Pancreas (tissue), 10 donors: Measurements from ENCODE around the gene FFAR3. TPM values are rescaled to one million over a fixed set of nuclear protein-coding genes. Genes with fewer than 3 reads are reported as not detected.
A peak's percentile ranks its signal among the peaks of the same experiment; 100 is the strongest.

Experiments
- ATAC-seq, 4 donors: fragments of 200-7000 bp; cut with Tn5 transposase; one replicate each; pipeline versions ENCODE4 v1.8.0 to v1.9.1; 2020; ENCODE audit warnings: mild to moderate bottlenecking in 4 of 4, moderate library complexity in 4 of 4
- DNase-seq, 6 donors: peaks; one replicate each; pipeline ENCODE4 v3.0.0-alpha.2; 2020
- FAIRE-seq: peaks from 2 replicates; lab custom pipeline; 2012; peaks lifted over from hg19 to GRCh38; lab: Jason Lieb, UNC
- H3K27ac ChIP-seq, 4 donors: fragments of 200-600 bp; sonication (generic); 1 replicate in 3 of 4; 2 replicates in 1 of 4; pipeline versions ENCODE4 v1.5.0 to v1.8.0; 2020
- H3K27me3 ChIP-seq, 4 donors: fragments of 200-600 bp; one replicate each; pipeline ENCODE4 v1.8.0; 2021
- H3K36me3 ChIP-seq, 3 donors: fragments of 200-600 bp; sonication (generic) in 1 of 3; one replicate each; pipeline versions ENCODE4 v1.5.0 to v1.8.0; 2020 to 2021
- H3K4me1 ChIP-seq, 3 donors: fragments of 200-600 bp; one replicate each; pipeline ENCODE4 v1.8.0; 2021
- H3K4me3 ChIP-seq, 4 donors: fragments of 200-600 bp; sonication (generic) in 2 of 4; one replicate each; pipeline versions ENCODE4 v1.5.0 to v1.8.0; 2020 to 2021
- H3K9me3 ChIP-seq, 4 donors: fragments of 200-600 bp; one replicate each; pipeline ENCODE4 v1.8.0; 2021
- WGBS, 2 donors: extraction: QIAGEN DNeasy Blood & Tissue Kit; methylation state at CpG; one replicate each; pipeline ENCODE4 v1.1.7; 2013; 5-methylcytosine and 5-hydroxymethylcytosine counted together
- intact Hi-C, 3 donors: fragments of 100-400 bp; cut with DNase I; formaldehyde crosslinking; loops; one replicate each; pipeline versions ENCODE4 v1.11.1 to v1.14.2; 2022
- polyA plus RNA-seq, 2 donors: library from polyadenylated mRNA; stranded (reverse); fragments of 200-250 nt; gene quantifications; one replicate each; pipeline ENCODE4 v1.2.3, GENCODE V29; 2013
- total RNA-seq, 6 donors: library from RNA; stranded (reverse); fragmentation: NEBNext Ultra II Directional in 4 of 6; extraction: Animal tissue kit (Norgen Biotek cat#: 25700) in 4 of 6; gene quantifications; one replicate each; pipeline versions ENCODE4 v1.2.1 to v1.2.4, GENCODE V29; 2021 to 2023
- TF ChIP-seq, protein P1 (sequence below), 4 donors: fragments of 200-600 bp; sonication (generic) in 3 of 4; IDR thresholded peaks; one replicate each; pipeline versions ENCODE4 v1.5.0 to v1.8.0; 2021; ENCODE audit warnings: antibody characterized with exemption in 4 of 4
- donor health status: healthy with polysubstance abuse.
- donor health status: DM: no; HTN: no; CAD: no; lungs with moderate emphysema.
- donor health status: DM: no; HTN: no; CAD: no.
- donor health status: control.
- donor health status: control.
- donor health status: Bipolar disorder and iron deficiency.
- donor health status: DM: yes; HTN: yes; CAD: no.
- donor health status: DM: no; HTN: no; CAD: no.
- donor health status: DM: no; HTN: no; CAD: no.
- donor health status: DM: yes; HTN: yes; CAD: no.

FFAR3 gene
- total and polyA plus RNA-seq, 8 donors = 0.09 to 2.7 (median 0.34) TPM; not detected in 1

DNA sequence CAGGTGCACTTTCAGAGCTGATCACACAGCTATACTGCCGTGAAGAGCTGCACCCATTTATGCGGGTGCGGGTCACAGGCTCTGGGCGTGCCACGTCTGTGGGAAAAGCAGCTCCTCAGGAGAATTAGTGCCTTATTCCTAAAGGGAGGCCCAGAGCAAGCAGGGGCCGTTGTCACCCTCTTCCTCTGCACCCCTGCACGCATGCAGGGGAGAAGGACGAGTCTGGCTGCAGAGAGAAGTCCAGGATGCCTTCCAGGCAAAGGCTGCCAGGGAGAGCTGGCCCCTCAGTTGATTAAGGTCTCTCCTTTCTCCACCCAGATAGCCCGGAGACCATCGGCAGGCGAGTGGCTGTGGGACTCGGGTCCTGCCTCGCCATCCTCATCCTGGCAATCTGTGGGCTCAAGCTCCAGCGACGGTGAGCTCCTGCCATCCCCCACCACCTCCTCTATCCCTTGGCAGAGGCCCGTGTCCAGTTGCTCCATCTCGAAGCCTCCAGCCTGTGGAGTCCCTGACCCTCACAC is 13.7 kb upstream of the FFAR3 start:
- Histone ChIP-seq H3K4me1 (no peaks in the 10 kb centered on the region), H3K27ac (no peak overlapping the region), H3K4me3 (no peak overlapping the region), H3K36me3 (no peaks in the 10 kb centered on the region), H3K9me3 (no peaks in the 10 kb centered on the region), H3K27me3 (no peaks in the 10 kb centered on the region)
- intact Hi-C loops = loop anchor here in 1 of 3 donors (10.0 kb wide), 1 partner anchor 130 kb away; no protein-coding TSS in a partner anchor
- TF ChIP-seq, protein P1, sequence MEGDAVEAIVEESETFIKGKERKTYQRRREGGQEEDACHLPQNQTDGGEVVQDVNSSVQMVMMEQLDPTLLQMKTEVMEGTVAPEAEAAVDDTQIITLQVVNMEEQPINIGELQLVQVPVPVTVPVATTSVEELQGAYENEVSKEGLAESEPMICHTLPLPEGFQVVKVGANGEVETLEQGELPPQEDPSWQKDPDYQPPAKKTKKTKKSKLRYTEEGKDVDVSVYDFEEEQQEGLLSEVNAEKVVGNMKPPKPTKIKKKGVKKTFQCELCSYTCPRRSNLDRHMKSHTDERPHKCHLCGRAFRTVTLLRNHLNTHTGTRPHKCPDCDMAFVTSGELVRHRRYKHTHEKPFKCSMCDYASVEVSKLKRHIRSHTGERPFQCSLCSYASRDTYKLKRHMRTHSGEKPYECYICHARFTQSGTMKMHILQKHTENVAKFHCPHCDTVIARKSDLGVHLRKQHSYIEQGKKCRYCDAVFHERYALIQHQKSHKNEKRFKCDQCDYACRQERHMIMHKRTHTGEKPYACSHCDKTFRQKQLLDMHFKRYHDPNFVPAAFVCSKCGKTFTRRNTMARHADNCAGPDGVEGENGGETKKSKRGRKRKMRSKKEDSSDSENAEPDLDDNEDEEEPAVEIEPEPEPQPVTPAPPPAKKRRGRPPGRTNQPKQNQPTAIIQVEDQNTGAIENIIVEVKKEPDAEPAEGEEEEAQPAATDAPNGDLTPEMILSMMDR (IDR thresholded peaks at IDR 0.05) = no peak
- no peak for FAIRE-seq
- whole genome bisulfite sequencing, 2 donors = 70 to 77% methylated on average over 17 of the region's 17 CpGs
- peak in 1 of 6 donors; percentile 28 for DNase-seq
- ATAC-seq = no peak

DNA sequence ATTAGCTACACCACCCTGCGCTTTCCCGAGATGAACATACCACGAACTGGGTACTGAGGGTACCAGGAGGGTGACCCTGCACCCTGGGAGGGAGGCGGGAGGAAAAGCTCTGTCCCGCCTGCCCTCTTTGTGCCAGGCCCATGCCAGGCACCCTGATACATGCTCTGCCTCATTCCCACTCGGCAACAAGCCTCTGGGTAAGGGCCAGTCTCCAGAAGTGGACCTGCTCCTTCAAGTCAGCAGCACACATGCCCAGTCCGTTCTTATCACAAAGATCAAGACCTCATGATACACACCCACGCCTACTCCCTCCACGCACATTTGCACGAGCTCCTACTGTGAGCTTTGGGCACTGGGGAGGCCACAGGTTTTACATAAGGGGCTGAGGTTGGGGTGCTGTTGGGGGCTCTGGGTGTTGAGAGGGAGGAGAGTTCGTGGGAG is 12.6 kb upstream of the FFAR3 start:
- TF ChIP-seq, protein P1 (IDR thresholded peaks at IDR 0.05) = no peak
- 50 to 67% methylated on average over 11 of the region's 11 CpGs for WGBS, 2 donors
- intact Hi-C loops = loop anchor here in 1 of 3 donors (10.0 kb wide), 1 partner anchor 129 kb away; no protein-coding TSS in a partner anchor
- no peak overlapping the region for H3K4me3 ChIP-seq
- no peak for ATAC-seq
- H3K9me3 ChIP-seq = no peaks in the 10 kb centered on the region
- H3K4me1 ChIP-seq = no peaks in the 10 kb centered on the region
- H3K27ac ChIP-seq = no peak overlapping the region
- DNase-seq = peak in 1 of 6 donors; percentile 41
- no peaks in the 10 kb centered on the region for H3K36me3 ChIP-seq
- no peaks in the 10 kb centered on the region for H3K27me3 ChIP-seq
- no peak for FAIRE-seq

DNA sequence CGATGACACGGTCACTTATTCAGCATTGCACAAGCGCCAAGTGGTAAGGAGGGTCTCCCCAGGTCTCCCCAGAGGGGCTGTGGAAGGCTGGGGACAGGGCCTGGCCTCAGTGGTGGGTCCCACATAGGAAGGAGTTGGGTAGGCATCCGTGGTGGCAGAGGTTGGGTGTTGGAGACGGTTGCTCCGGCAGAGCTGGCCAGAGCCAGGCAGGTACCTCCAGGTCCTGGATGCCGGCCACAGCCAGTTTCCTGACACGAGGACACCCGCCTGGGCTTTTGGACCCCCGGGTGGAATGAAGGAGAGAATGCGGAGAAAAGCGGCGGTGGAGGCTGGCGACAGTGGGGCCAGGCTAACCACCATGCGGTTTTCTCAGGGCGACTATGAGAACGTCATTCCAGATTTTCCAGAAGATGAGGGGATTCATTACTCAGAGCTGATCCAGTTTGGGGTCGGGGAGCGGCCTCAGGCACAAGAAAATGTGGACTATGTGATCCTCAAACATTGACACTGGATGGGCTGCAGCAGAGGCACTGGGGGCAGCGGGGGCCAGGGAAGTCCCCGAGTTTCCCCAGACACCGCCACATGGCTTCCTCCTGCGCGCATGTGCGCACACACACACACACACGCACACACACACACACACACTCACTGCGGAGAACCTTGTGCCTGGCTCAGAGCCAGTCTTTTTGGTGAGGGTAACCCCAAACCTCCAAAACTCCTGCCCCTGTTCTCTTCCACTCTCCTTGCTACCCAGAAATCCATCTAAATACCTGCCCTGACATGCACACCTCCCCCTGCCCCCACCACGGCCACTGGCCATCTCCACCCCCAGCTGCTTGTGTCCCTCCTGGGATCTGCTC is 11.8 kb upstream of the FFAR3 start:
- FAIRE-seq (no peak), DNase-seq (peak in 1 of 6 donors; percentile 45), ATAC-seq (peak in 1 of 4 donors; percentile 40)
- Histone ChIP-seq H3K27me3 (no peaks in the 10 kb centered on the region), H3K36me3 (no peaks in the 10 kb centered on the region), H3K9me3 (no peaks in the 10 kb centered on the region), H3K4me3 (no peak overlapping the region), H3K27ac (no peak overlapping the region), H3K4me1 (no peaks in the 10 kb centered on the region)
- 55 to 69% methylated on average over 22 to 28 of the region's 28 CpGs for WGBS, 2 donors
- intact Hi-C loops = loop anchor here in 1 of 3 donors (10.0 kb wide), 1 partner anchor 128 kb away; no protein-coding TSS in a partner anchor
- TF ChIP-seq, protein P1 (IDR thresholded peaks at IDR 0.05) = no peak

DNA sequence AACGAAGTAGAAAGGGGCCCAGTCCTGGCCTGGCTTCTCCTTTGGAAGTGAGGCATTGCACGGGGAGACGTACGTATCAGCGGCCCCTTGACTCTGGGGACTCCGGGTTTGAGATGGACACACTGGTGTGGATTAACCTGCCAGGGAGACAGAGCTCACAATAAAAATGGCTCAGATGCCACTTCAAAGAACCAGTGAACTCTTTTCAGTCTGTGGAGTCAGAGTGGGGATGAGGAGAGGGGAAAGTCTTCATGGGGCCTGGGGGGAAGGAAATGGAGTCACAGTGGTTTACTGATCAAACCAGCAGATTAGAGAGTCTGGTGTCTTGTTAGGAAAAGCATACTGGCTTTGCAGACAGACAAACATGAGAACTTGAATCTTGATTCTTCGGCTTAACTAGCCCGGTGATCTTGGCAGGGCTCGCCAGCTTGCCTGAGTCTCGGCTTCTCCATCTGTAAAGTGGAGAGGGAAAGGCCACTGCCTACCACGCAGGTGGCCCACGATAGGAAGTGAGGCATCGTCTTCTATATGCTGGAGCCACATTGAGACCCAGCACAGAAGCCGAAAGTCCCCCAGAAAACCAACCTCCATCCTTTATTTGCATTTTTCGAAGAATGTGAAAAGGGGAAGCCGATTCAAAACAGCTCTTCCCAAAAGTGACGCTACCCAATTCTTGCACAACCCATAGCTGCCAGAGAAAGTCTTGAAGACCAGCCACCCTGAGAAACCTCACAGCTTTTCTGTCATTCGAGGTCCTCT is 10.9 kb upstream of the FFAR3 start, which contains the start of gene FFAR1:
Gene FFAR1, plus strand, starts transcription at position 732 of the 759 bp plus-strand sequence. CDS start 3,650 bp downstream, outside the sequence.
- Histone ChIP-seq H3K36me3 (no peaks in the 10 kb centered on the region), H3K9me3 (no peaks in the 10 kb centered on the region), H3K4me3 (no peak within 1 kb of the TSS), H3K4me1 (no peaks in the 10 kb centered on the region), H3K27ac (peak within 1 kb of the TSS in 1 of 4 donors; percentile 33), H3K27me3 (no peaks in the 10 kb centered on the region)
- ATAC-seq (peak in 1 of 4 donors; percentile 53), FAIRE-seq (no peak), DNase-seq (peak in 1 of 6 donors; percentile 54)
- TF ChIP-seq, protein P1 (IDR thresholded peaks at IDR 0.05) = no peak
- WGBS, 2 donors = 63 to 69% methylated on average over 18 of the region's 18 CpGs
- intact Hi-C loops = loop anchor here in 1 of 3 donors (10.0 kb wide), 1 partner anchor 127 kb away; no protein-coding TSS in a partner anchor
